SK-N-SH (cell line): Measurements from ENCODE around the gene PFDN1. TPM values are rescaled to one million over a fixed set of nuclear protein-coding genes. Genes with fewer than 3 reads are reported as not detected.

ENCODE experiments used
- CTCF ChIA-PET: fragments of 300-600, 350-600 bp; formaldehyde crosslinking; extraction: SDS; loops from one replicate; lab custom pipeline; 2021; lab: Yijun Ruan, JAX
- POLR2A ChIA-PET: fragments of 350-600 bp; sonication (Branson Sonifier 250); formaldehyde crosslinking; extraction: SDS; loops from one replicate; lab custom pipeline; 2020; ENCODE audit warnings: antibody characterized with exemption, inconsistent platforms; lab: Yijun Ruan, JAX
- DNase-seq: peaks from one replicate; pipeline ENCODE4 v3.0.0; 2012
- H2AFZ ChIP-seq: fragments of 200-600 bp; sonication (generic); 2 replicates; pipeline ENCODE4 v1.8.1; 2016; ENCODE audit warnings: antibody characterized with exemption, mild to moderate bottlenecking, low read depth
- H3F3A ChIP-seq: fragments of 200-600 bp; sonication (generic); replicated peaks from 2 replicates; pipeline ENCODE3; 2016; ENCODE audit warnings: antibody characterized with exemption, mild to moderate bottlenecking; ENCODE audit not compliant: insufficient read depth
- H3K27ac ChIP-seq, 2 experiments: fragments of 200-500 bp in 1 of 2; fragments of 200-600 bp in 1 of 2; sonication (Bioruptor generic) in 1 of 2; sonication (generic), shearing (Covaris generic) in 1 of 2; 2 replicates each; pipeline versions ENCODE4 v1.5.1 to v1.6.1; 2014 to 2016; ENCODE audit warnings: low read depth in 2 of 2, inconsistent platforms in 1 of 2, low read length in 1 of 2, mild to moderate bottlenecking in 1 of 2, mixed read lengths in 1 of 2
- H3K27me3 ChIP-seq: fragments of 200-600 bp; sonication (generic), shearing (Covaris generic); 2 replicates; pipeline ENCODE4 v1.6.1; 2016; ENCODE audit warnings: mixed run types; ENCODE audit not compliant: insufficient read depth
- H3K36me3 ChIP-seq, 2 experiments: fragments of 200-500 bp in 1 of 2; fragments of 200-600 bp in 1 of 2; sonication (Bioruptor generic) in 1 of 2; sonication (generic) in 1 of 2; replicated peaks in 1 of 2; 2 replicates each; pipeline versions ENCODE3 to v1.5.1; 2014 to 2016; ENCODE audit warnings: low read length in 1 of 2, mild to moderate bottlenecking in 1 of 2; ENCODE audit not compliant: insufficient read depth in 2 of 2, control insufficient read depth in 1 of 2
- H3K4me1 ChIP-seq, 2 experiments: fragments of 200-500 bp in 1 of 2; fragments of 200-600 bp in 1 of 2; sonication (Bioruptor generic) in 1 of 2; sonication (generic), shearing (Covaris generic) in 1 of 2; 2 replicates each; pipeline versions ENCODE4 v1.5.1 to v1.6.1; 2014 to 2016; ENCODE audit warnings: low read depth in 1 of 2, low read length in 1 of 2, mixed run types in 1 of 2; ENCODE audit not compliant: insufficient read depth in 2 of 2, control insufficient read depth in 1 of 2
- H3K4me2 ChIP-seq: fragments of 200-600 bp; sonication (generic), shearing (Covaris generic); 2 replicates; pipeline ENCODE4 v1.6.1; 2017; ENCODE audit warnings: mixed run types
- H3K4me3 ChIP-seq, 2 experiments: fragments of 200-500 bp in 1 of 2; fragments of 200-600 bp in 1 of 2; sonication (Bioruptor generic) in 1 of 2; sonication (generic), shearing (Covaris generic) in 1 of 2; 2 replicates each; pipeline versions ENCODE4 v1.5.1 to v1.8.1; 2014 to 2016; ENCODE audit warnings: low read depth in 2 of 2, inconsistent platforms in 1 of 2, low read length in 1 of 2, mild to moderate bottlenecking in 1 of 2, mixed read lengths in 1 of 2, moderate library complexity in 1 of 2
- H3K79me2 ChIP-seq: fragments of 200-600 bp; sonication (generic); 2 replicates; pipeline ENCODE4 v1.8.1; 2017; ENCODE audit warnings: mild to moderate bottlenecking; ENCODE audit not compliant: insufficient read depth
- H3K9ac ChIP-seq: fragments of 200-600 bp; sonication (generic); 2 replicates; pipeline ENCODE4 v1.6.1; 2017; ENCODE audit warnings: mixed run types
- H3K9me2 ChIP-seq: fragments of 200-600 bp; sonication (generic); 2 replicates; pipeline ENCODE4 v1.6.1; 2017; ENCODE audit warnings: mixed run types
- H3K9me3 ChIP-seq: fragments of 200-600 bp; sonication (generic); 2 replicates; pipeline ENCODE4 v1.6.1; 2017; ENCODE audit warnings: mixed run types, mild to moderate bottlenecking, moderate library complexity
- H4K20me1 ChIP-seq: fragments of 200-600 bp; sonication (generic); 2 replicates; pipeline ENCODE4 v1.6.1; 2017; ENCODE audit warnings: mild to moderate bottlenecking, mixed run types; ENCODE audit not compliant: insufficient read depth
- CHD2 ChIP-seq: fragments of 150-350 bp; IDR thresholded peaks from 2 replicates; pipeline ENCODE4 v1.6.1; 2018; ENCODE audit warnings: low read length; ENCODE audit not compliant: partially characterized antibody
- ELF1 ChIP-seq: IDR thresholded peaks from 2 replicates; pipeline ENCODE4 v1.4.0; 2012
- EP300 ChIP-seq, 2 experiments: IDR thresholded peaks; 2 replicates each; pipeline versions ENCODE4 v1.4.0 to v1.6.1; 2012; ENCODE audit warnings: borderline replicate concordance in 1 of 2, low read depth in 1 of 2, low read length in 1 of 2
- FOSL2 ChIP-seq: IDR thresholded peaks from 2 replicates; pipeline ENCODE4 v1.4.0; 2012; ENCODE audit warnings: low read depth, mild to moderate bottlenecking, moderate library complexity, borderline replicate concordance
- FOXM1 ChIP-seq: IDR thresholded peaks from 2 replicates; pipeline ENCODE4 v1.4.0; 2012; ENCODE audit warnings: low read depth, mild to moderate bottlenecking
- GABPA ChIP-seq: IDR thresholded peaks from 2 replicates; pipeline ENCODE4 v1.4.0; 2012; ENCODE audit warnings: low read depth, mild to moderate bottlenecking
- GATA2 ChIP-seq: sonication (generic); formaldehyde crosslinking; IDR thresholded peaks from 2 replicates; pipeline ENCODE4 v1.5.0; 2020; ENCODE audit warnings: mild to moderate bottlenecking, missing genetic modification reagents
- JUND ChIP-seq: IDR thresholded peaks from 2 replicates; pipeline ENCODE4 v1.4.0; 2012
- MEF2A ChIP-seq: IDR thresholded peaks from 2 replicates; pipeline ENCODE4 v1.4.0; 2012; ENCODE audit warnings: low read depth, borderline replicate concordance
- MXI1 ChIP-seq: IDR thresholded peaks from 2 replicates; pipeline ENCODE4 v1.6.1; 2012; ENCODE audit warnings: mild to moderate bottlenecking, low read depth, low read length, improper control_type of control experiment
- NFIC ChIP-seq: IDR thresholded peaks from 2 replicates; pipeline ENCODE4 v1.4.0; 2012; ENCODE audit warnings: borderline replicate concordance
- PBX3 ChIP-seq: IDR thresholded peaks from 2 replicates; pipeline ENCODE4; 2012
- TCF12 ChIP-seq: IDR thresholded peaks from 2 replicates; pipeline ENCODE4 v1.4.0; 2012
- WGBS: methylation state at CpG from one replicate; pipeline ENCODE4 v1.1.6; 2017; ENCODE audit warnings: low lambda C conversion rate; 5-methylcytosine and 5-hydroxymethylcytosine counted together
- polyA plus RNA-seq, 3 experiments: library from polyadenylated mRNA; depleted of rRNA; stranded (reverse); fragments of >200 nt; gene quantifications; 2 replicates each; pipeline ENCODE4 v1.2.3, GENCODE V29; 2012
- TF ChIP-seq, protein P1 (sequence below): IDR thresholded peaks from 2 replicates; pipeline ENCODE4 v1.4.0; 2012; ENCODE audit warnings: low read depth, borderline replicate concordance

Gene PFDN1
- polyA plus RNA-seq, 1 of the 3 experiments (the other 2 are of a cell fraction): 55.2 TPM

- Histone ChIP-seq H4K20me1 (no peaks in the 10 kb centered on the region), H3K4me2 (no peak overlapping the region; the same call in 1 of the 2 replicates), H3K4me3 (no peak overlapping the region), H3K9me2 (no peaks in the 10 kb centered on the region), H3K79me2 (peaks cover 79% of the 10 kb centered on the region), H3F3A (peaks cover 32% of the 10 kb centered on the region), H3K4me1 (peaks cover 6 to 24% of the 10 kb centered on the region in 2 experiments; a peak in 3 of 4 replicates), H3K27me3 (no peaks in the 10 kb centered on the region), H3K27ac (peak overlapping the region in 1 of 2 experiments; percentile 79; a peak in 2 of 4 replicates), H2AFZ (no peak overlapping the region), H3K9me3 (no peaks in the 10 kb centered on the region), H3K9ac (no peak overlapping the region), H3K36me3 (peaks cover 2 to 3% of the 10 kb centered on the region in 2 experiments)
- ChIA-PET CTCF (interaction anchor here (2.1 to 2.5 kb wide), 4 partner anchors 9 to 18 kb away, joined by 6 to 17 read pairs (median 9); no protein-coding TSS in a partner anchor), POLR2A (no interaction called here)
- WGBS: 48% methylated on average over 3 of the region's 3 CpGs
- TF ChIP-seq FOSL2 (0 out of 2 replicates have a peak, but pooled peaks have one; percentile 4), MXI1 (no peak), TCF12 (peak; percentile 38; the same call in 1 of the 2 replicates), MEF2A (no peak)
- no peak for DNase-seq
These were observed 44.9 kb downstream of the PFDN1 start for GRCh38 chr5:140258016-140258415.

GRCh38 chr5:140256726-140257125 is 46.2 kb downstream of the PFDN1 start:
- peaks cover 2 to 27% of the 10 kb centered on the region in 2 experiments; a peak in 3 of 4 replicates for H3K4me1 ChIP-seq
- DNase-seq: no peak
- H3K36me3 ChIP-seq: peaks cover 2 to 3% of the 10 kb centered on the region in 2 experiments
- H3K9ac ChIP-seq: no peak overlapping the region
- H2AFZ ChIP-seq: no peak overlapping the region
- no peaks in the 10 kb centered on the region for H3K27me3 ChIP-seq
- POLR2A ChIA-PET: no interaction called here
- no peaks in the 10 kb centered on the region for H3K9me2 ChIP-seq
- no peaks in the 10 kb centered on the region for H4K20me1 ChIP-seq
- peaks cover 38% of the 10 kb centered on the region for H3F3A ChIP-seq
- no peaks in the 10 kb centered on the region for H3K9me3 ChIP-seq
- 96% methylated on average over 6 of the region's 6 CpGs for WGBS
- no peak for TF ChIP-seq MXI1
- no peak for TF ChIP-seq ELF1
- TF ChIP-seq, protein P1, sequence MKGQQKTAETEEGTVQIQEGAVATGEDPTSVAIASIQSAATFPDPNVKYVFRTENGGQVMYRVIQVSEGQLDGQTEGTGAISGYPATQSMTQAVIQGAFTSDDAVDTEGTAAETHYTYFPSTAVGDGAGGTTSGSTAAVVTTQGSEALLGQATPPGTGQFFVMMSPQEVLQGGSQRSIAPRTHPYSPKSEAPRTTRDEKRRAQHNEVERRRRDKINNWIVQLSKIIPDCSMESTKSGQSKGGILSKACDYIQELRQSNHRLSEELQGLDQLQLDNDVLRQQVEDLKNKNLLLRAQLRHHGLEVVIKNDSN: no peak
- TF ChIP-seq FOXM1: no peak
- CTCF ChIA-PET: interaction anchor here (1.3 to 2.5 kb wide), 7 partner anchors 9 to 89 kb away, joined by 3 to 17 read pairs (median 7); no protein-coding TSS in a partner anchor
- H3K4me2 ChIP-seq: no peak overlapping the region
- no peak overlapping the region for H3K4me3 ChIP-seq
- peaks cover 76% of the 10 kb centered on the region for H3K79me2 ChIP-seq
- H3K27ac ChIP-seq: peak overlapping the region in 1 of 2 experiments; percentile 79; a peak in 1 of 4 replicates

GRCh38 chr5:140255460-140256157 is 47.3 kb downstream of the PFDN1 start:
- Histone ChIP-seq H4K20me1 (no peaks in the 10 kb centered on the region), H3F3A (peaks cover 34% of the 10 kb centered on the region), H3K79me2 (peaks cover 72% of the 10 kb centered on the region), H3K4me2 (no peak overlapping the region), H2AFZ (no peak overlapping the region), H3K9me3 (no peaks in the 10 kb centered on the region), H3K9me2 (no peaks in the 10 kb centered on the region), H3K4me3 (no peak overlapping the region), H3K27me3 (no peaks in the 10 kb centered on the region), H3K36me3 (peaks cover under 1 to 2% of the 10 kb centered on the region in 2 experiments), H3K4me1 (peaks cover 0 to 19% of the 10 kb centered on the region in 2 experiments; a peak in 3 of 4 replicates), H3K9ac (no peak overlapping the region), H3K27ac (0 out of 4 replicates have a peak overlapping the region, but pooled peaks of 1 of the 2 experiments have one; percentile 1)
- ChIA-PET CTCF (interaction anchor here (1.3 to 4.4 kb wide), 4 partner anchors 9 to 91 kb away, joined by 3 to 24 read pairs (median 12); partner anchors contain the start of gene HBEGF), POLR2A (no interaction called here)
- DNase-seq: no peak
- TF ChIP-seq EP300 (IDR thresholded peaks at IDR 0.05; ENCODE audit: borderline replicate concordance in 1 of 2, low read depth in 1 of 2, low read length in 1 of 2) (no peak), ELF1 (no peak), GATA2 (CRISPR knock-in tag) (no peak), GABPA (no peak), PBX3 (no peak), MXI1 (no peak), CHD2 (no peak), TCF12 (no peak), NFIC (no peak), JUND (no peak)
- TF ChIP-seq, protein P1: no peak
- 96% methylated on average over 4 of the region's 4 CpGs for WGBS
